MG63 (cell line): ENCODE measurements around the gene RFX4. TPM values are rescaled to one million over a fixed set of nuclear protein-coding genes. Genes with fewer than 3 reads are reported as not detected.

Experiments used
- DNase-seq: peaks from one replicate; pipeline ENCODE4 v3.0.0-alpha.2; 2020
- H3K27me3 ChIP-seq: fragments of 250-450 bp; sonication (Bioruptor Pico); 2 replicates; pipeline ENCODE4 v1.5.1; 2020; ENCODE audit warnings: mild to moderate bottlenecking, moderate library complexity
- H3K36me3 ChIP-seq: fragments of 250-450 bp; sonication (Bioruptor Pico); 2 replicates; pipeline ENCODE4 v1.5.1; 2020; ENCODE audit warnings: mild to moderate bottlenecking, moderate library complexity
- H3K4me3 ChIP-seq: fragments of 250-450 bp; sonication (Bioruptor Pico); 2 replicates; pipeline ENCODE4 v1.5.1; 2020; ENCODE audit warnings: mild to moderate bottlenecking, moderate library complexity
- H3K9me3 ChIP-seq: fragments of 250-450 bp; sonication (Bioruptor Pico); 2 replicates; pipeline ENCODE4 v1.5.1; 2020; ENCODE audit warnings: mild to moderate bottlenecking, moderate library complexity
- total RNA-seq: library from RNA; depleted of rRNA; stranded (reverse); fragments of >200 nt; shearing (Covaris generic); gene quantifications from 2 replicates; pipeline ENCODE4 v1.2.3, GENCODE V29; 2014; ENCODE audit warnings: low replicate concordance

The RFX4 gene
- total RNA-seq, 1 experiment from 2014 or later = not detected

GRCh38 chr12:106629797-106630659, 47.2 kb downstream of the RFX4 start:
- Histone ChIP-seq H3K36me3 (no peaks in the 10 kb centered on the region), H3K27me3 (no peaks in the 10 kb centered on the region; the same call in 1 of the 2 replicates), H3K4me3 (no peak overlapping the region), H3K9me3 (no peaks in the 10 kb centered on the region)
- DNase-seq = peak; percentile 14

DNA sequence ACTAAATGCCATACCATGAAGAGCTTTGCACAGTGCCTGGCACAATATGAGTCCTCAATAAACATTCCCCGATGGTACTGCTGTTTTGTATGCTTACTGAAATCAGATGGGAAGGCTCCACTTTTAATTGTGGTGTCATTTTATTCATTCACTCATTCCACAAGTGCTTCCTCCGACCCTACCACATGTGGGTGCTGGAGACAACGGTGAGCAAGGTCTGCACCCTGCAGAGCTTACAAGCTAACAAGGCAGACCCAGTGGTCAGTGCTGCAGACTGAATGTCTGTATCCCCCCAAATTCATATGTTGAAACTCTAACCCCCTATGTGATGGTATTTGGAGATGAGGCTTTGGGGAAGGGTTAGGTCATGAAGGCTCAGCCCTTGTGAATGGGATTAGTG, 48.3 kb downstream of the RFX4 start:
- DNase-seq = no peak
- Histone ChIP-seq H3K27me3 (no peaks in the 10 kb centered on the region; the same call in 1 of the 2 replicates), H3K36me3 (no peaks in the 10 kb centered on the region), H3K9me3 (no peaks in the 10 kb centered on the region), H3K4me3 (no peak overlapping the region)

GRCh38 chr12:106631797-106632196, 49.0 kb downstream of the RFX4 start:
- Histone ChIP-seq H3K36me3 (no peaks in the 10 kb centered on the region), H3K27me3 (no peaks in the 10 kb centered on the region; the same call in 1 of the 2 replicates), H3K4me3 (no peak overlapping the region), H3K9me3 (no peaks in the 10 kb centered on the region)
- DNase-seq = no peak

DNA sequence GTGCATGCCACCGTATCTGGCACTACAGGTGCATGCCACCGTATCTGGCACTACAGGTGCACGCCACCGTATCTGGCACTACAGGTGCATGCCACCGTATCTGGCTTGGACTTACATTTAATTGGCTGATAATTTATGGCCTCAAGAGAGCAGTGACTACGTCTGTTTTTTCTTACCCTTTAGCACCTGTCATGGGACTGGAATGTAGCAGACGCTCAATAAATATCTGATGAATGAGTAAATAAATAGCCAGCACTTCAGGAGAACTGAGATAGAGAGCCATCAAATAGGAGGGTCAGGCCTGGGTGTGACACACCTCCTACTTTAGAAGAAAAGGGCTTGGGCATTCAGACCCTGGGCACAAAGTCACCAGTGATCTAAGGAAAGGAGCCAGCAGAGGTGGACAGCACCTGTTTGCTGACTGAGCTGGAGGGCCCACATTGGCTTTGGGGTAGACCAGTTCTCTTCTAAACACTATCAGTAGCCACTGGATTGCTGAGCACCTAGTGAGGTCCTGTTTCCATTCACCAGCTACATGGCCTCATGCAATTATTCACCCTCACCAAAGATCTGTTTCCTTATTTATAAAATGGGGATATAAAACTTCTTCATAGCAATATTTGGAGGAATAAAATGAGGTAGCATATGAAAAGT, 50.1 kb downstream of the RFX4 start:
- Histone ChIP-seq H3K9me3 (no peaks in the 10 kb centered on the region), H3K4me3 (no peak overlapping the region), H3K36me3 (no peaks in the 10 kb centered on the region), H3K27me3 (no peaks in the 10 kb centered on the region; the same call in 1 of the 2 replicates)
- DNase-seq = no peak

DNA sequence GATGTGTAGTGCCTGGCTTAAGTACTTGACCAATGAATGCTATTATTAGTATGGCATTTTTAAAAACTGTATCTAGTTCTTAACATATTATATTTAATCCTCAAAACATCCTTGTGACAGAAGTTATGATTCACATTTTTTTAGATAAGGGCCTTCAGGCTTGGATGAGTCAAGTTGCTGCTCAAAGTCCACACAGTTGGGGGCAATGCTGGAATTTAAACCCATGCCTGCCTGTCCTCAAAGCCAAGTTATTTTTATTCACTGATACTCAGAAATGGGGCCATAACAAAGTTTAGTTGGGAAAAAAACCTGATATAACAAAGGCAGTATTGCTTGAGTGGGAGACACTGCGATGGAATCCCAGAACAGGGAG, 50.6 kb downstream of the RFX4 start:
- peak; percentile 49 for DNase-seq
- H3K27me3 ChIP-seq = no peaks in the 10 kb centered on the region; the same call in 1 of the 2 replicates
- no peaks in the 10 kb centered on the region for H3K9me3 ChIP-seq
- no peak overlapping the region for H3K4me3 ChIP-seq
- no peaks in the 10 kb centered on the region for H3K36me3 ChIP-seq

DNA sequence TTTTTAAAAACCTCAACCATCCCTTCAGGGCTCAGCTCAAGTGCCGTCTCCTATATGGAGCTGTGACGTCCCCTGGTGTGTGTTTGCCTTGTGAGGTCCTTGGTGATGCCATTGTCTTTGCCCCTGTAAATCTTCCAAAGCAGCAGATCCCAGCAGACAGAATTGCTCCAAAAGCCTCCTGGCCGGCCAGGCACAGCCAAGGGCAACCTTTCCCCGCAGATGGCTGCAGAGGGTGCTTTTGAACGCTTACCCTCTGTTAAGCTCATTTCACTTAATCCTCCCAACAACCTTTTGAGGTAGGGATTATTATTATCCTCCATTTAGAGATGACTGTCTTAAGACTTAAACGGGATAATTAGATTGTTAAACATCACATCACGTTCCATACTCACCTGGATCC, 51.4 kb downstream of the RFX4 start:
- DNase-seq = no peak
- no peak overlapping the region for H3K4me3 ChIP-seq
- no peaks in the 10 kb centered on the region for H3K36me3 ChIP-seq
- no peaks in the 10 kb centered on the region; the same call in 1 of the 2 replicates for H3K27me3 ChIP-seq
- H3K9me3 ChIP-seq = no peaks in the 10 kb centered on the region

DNA sequence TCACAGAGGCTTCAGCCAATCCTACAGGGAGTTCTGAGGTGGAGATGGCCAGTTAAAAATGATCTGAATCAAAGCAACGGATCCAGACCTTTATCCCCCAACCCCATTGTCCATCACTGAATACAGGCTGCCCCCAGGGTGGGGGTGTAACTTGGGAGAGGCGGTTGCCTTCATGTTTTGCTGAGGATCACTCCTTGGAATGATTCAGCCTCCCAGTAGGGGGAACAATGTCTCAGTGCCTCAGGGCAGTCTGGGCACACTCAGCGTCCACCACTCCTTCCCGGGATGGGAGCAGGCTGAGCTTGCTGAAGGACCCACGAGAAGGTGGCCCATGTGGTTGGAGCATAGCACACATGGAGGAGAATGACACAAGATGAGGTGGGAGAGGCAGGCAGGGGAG, 60.2 kb downstream of the RFX4 start:
- DNase-seq = no peak
- Histone ChIP-seq H3K27me3 (no peaks in the 10 kb centered on the region), H3K4me3 (no peak overlapping the region), H3K9me3 (no peaks in the 10 kb centered on the region), H3K36me3 (no peaks in the 10 kb centered on the region)

DNA sequence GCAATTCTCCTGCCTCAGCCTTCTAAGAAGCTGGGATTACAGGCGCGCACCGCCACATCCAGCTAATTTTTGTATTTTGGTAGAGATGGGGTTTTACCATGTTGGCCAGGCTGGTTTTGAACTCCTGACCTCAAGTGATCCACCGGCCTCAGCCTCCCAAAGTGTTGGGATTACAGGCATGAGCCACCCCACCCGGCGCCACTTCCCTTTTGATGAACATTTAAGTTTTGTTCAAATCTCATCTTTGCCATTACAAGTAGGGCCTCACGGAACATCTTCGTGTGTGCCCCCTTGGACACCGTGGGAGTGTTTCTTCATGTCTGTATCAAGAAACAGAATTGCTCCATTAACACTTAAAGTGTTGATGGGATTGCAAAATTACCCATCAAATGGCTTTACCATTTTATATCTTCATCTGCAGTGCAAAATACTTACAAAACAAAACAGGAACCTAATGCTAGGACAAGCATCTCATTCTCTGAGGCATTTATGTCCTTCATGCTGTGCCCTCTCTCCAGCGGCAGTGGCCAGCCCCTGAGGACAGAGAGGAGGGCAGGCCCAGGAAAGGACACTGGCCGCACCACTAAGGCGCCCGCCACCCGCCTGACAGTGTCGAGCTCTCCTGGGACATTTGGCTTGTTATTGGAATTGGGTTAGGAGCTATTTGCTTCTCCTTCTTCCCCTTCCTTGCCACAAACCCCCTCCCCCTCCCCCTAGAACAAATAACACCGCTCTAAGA, 61.7 kb downstream of the RFX4 start:
- no peak for DNase-seq
- Histone ChIP-seq H3K36me3 (no peaks in the 10 kb centered on the region), H3K9me3 (no peaks in the 10 kb centered on the region), H3K27me3 (no peaks in the 10 kb centered on the region), H3K4me3 (no peak overlapping the region)

- Histone ChIP-seq H3K27me3 (no peaks in the 10 kb centered on the region), H3K36me3 (no peaks in the 10 kb centered on the region), H3K4me3 (no peak overlapping the region), H3K9me3 (no peaks in the 10 kb centered on the region)
- DNase-seq = peak; percentile 24
Observed at GRCh38 chr12:106645074-106645421, 62.2 kb downstream of the RFX4 start.

DNA sequence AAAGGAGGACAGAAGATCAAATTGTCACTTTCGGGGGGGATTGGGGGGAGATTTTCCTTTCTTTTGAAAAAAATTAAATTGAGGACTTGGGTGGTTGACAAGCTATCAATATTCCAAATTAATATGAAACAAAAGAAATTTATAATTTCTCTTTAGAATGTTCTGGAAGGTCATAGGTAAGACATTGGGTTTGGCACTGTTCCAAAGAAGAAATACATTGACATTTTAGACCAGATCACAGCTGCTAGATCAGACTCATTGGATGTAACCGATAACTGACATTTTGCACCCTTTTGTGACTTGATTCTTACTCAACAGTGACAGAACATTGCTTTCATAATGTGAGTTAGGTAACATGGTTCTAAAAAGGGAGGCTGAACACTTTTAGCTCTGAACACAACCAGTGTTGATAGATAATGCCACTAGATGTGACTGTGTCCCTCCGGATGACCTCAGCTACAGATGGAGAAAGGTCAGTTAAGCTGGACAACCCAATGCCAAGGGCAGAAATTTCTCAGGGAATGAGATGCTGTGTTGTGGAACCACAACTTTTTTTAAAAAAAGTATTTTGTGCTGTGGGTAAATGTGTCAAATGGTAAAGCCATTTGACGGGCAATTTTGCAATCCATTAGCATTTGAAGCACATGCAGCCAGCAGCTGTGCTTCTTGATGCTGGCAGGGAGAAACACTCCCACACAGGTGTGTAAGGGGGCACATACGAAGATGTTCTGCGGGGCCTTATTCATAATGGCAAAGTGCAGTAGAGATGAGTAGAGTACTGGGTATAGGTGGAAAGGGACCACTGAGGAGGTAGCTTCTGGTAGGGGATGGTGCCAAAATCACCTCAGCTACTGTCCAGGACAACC, 62.9 kb downstream of the RFX4 start:
- no peaks in the 10 kb centered on the region for H3K27me3 ChIP-seq
- no peaks in the 10 kb centered on the region for H3K9me3 ChIP-seq
- no peak overlapping the region for H3K4me3 ChIP-seq
- no peak for DNase-seq
- H3K36me3 ChIP-seq = no peaks in the 10 kb centered on the region

GRCh38 chr12:106646472-106646871, 63.7 kb downstream of the RFX4 start:
- H3K36me3 ChIP-seq = no peaks in the 10 kb centered on the region
- H3K4me3 ChIP-seq = no peak overlapping the region
- no peak for DNase-seq
- H3K27me3 ChIP-seq = no peaks in the 10 kb centered on the region
- H3K9me3 ChIP-seq = no peaks in the 10 kb centered on the region

GRCh38 chr12:106647793-106648514, 65.2 kb downstream of the RFX4 start:
- no peak for DNase-seq
- no peaks in the 10 kb centered on the region for H3K36me3 ChIP-seq
- H3K27me3 ChIP-seq = no peaks in the 10 kb centered on the region
- H3K9me3 ChIP-seq = no peaks in the 10 kb centered on the region
- H3K4me3 ChIP-seq = no peak overlapping the region

GRCh38 chr12:106648736-106649135, 65.9 kb downstream of the RFX4 start:
- Histone ChIP-seq H3K27me3 (no peaks in the 10 kb centered on the region), H3K9me3 (no peaks in the 10 kb centered on the region), H3K4me3 (no peak overlapping the region), H3K36me3 (no peaks in the 10 kb centered on the region)
- DNase-seq = no peak

DNA sequence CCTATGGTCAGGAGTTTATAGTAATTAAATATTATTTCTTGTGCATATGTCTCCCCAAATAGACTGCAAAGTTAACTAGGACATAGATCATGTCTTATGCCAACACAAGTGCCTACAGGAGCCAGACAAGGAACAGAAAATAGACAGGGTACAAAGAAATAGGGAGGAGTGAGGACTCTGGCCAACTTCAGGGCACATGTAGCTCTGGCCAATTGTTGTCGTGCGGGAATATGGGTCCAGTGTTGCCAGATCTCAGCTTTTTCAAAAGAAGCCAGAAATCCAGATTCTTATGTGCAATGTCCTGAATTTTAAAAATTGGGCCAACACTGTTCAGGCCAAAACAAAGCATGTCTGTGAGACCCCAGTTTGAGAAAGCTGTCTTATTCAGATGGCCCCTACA, 68.7 kb downstream of the RFX4 start:
- no peaks in the 10 kb centered on the region for H3K36me3 ChIP-seq
- DNase-seq = no peak
- no peak overlapping the region for H3K4me3 ChIP-seq
- H3K9me3 ChIP-seq = no peaks in the 10 kb centered on the region
- H3K27me3 ChIP-seq = peaks cover 2% of the 10 kb centered on the region; the same call in 1 of the 2 replicates

DNA sequence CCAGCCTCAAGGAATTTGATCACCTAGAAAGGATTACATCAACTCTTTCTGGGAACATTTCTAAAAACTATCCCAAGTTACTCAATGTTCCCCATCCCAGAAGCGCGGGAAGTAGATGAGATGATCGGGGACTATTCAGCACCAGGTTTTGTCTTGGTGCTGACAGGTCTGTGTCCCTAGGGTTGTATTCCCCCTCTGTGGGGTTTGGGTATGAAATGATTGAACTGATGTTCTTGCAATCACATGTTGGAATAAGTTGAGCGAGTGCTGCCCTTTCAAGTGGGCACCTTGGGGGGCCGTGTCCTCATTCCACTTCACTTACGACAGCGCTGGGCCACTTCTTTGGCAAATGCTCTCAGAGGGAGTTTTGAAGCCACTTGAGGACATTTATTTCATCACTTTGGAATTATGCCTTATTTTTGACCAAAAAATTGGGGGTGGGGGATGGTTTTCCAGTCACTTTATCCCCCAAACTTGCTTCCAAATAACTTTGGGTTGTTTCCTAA, 69.8 kb downstream of the RFX4 start:
- H3K4me3 ChIP-seq = no peak overlapping the region
- H3K36me3 ChIP-seq = no peaks in the 10 kb centered on the region
- no peak for DNase-seq
- H3K9me3 ChIP-seq = no peaks in the 10 kb centered on the region
- peaks cover 2% of the 10 kb centered on the region; the same call in 1 of the 2 replicates for H3K27me3 ChIP-seq

- H3K4me3 ChIP-seq = no peak overlapping the region
- H3K27me3 ChIP-seq = peaks cover 2% of the 10 kb centered on the region; the same call in 1 of the 2 replicates
- DNase-seq = no peak
- H3K36me3 ChIP-seq = no peaks in the 10 kb centered on the region
- H3K9me3 ChIP-seq = no peaks in the 10 kb centered on the region
Observed at GRCh38 chr12:106655577-106655976, 72.8 kb downstream of the RFX4 start.
